Smooth muscle cell (in vitro differentiated cells): ENCODE results near the gene CHST9. TPM values are rescaled to one million over a fixed set of nuclear protein-coding genes. Genes with fewer than 3 reads are reported as not detected.
"Not testable (repeated sequence)": the region's sequence is repeated elsewhere in the genome, so short reads cannot be mapped to it uniquely, and the experiment has no call there.

Source experiments
- DNase-seq: peaks from one replicate; lab custom pipeline; 2025; ENCODE audit not compliant: unreplicated experiment; lab: John Stamatoyannopoulos, UW
- H2AFZ ChIP-seq: fragments of 200-600 bp; sonication (generic); 2 replicates; pipeline ENCODE4 v1.6.0; 2016; ENCODE audit warnings: antibody characterized with exemption, low read depth, mild to moderate bottlenecking
- H3F3A ChIP-seq: fragments of 200-600 bp; sonication (generic); 2 replicates; pipeline ENCODE4 v1.6.0; 2017; ENCODE audit warnings: antibody characterized with exemption, low read depth
- H3K27ac ChIP-seq: fragments of 200-600 bp; sonication (generic); 2 replicates; pipeline ENCODE4 v1.5.1; 2016; ENCODE audit warnings: low read depth, mild to moderate bottlenecking
- H3K27me3 ChIP-seq: fragments of 200-600 bp; sonication (generic); 2 replicates; pipeline ENCODE4 v1.6.1; 2016; ENCODE audit warnings: low read depth, mild to moderate bottlenecking
- H3K36me3 ChIP-seq: fragments of 200-600 bp; sonication (generic); 2 replicates; pipeline ENCODE4 v1.5.1; 2016; ENCODE audit warnings: low read depth
- H3K4me1 ChIP-seq: fragments of 200-600 bp; sonication (generic); 2 replicates; pipeline ENCODE4 v1.5.1; 2016; ENCODE audit warnings: low read depth
- H3K4me2 ChIP-seq: fragments of 200-600 bp; sonication (generic); 2 replicates; pipeline ENCODE4 v1.6.0; 2016; ENCODE audit warnings: mild to moderate bottlenecking
- H3K4me3 ChIP-seq: fragments of 200-600 bp; sonication (generic); 2 replicates; pipeline ENCODE4 v1.5.1; 2016; ENCODE audit warnings: mild to moderate bottlenecking
- H3K79me2 ChIP-seq: fragments of 200-600 bp; sonication (generic); 2 replicates; pipeline ENCODE4 v1.6.0; 2016; ENCODE audit warnings: low read depth, mild to moderate bottlenecking
- H3K9ac ChIP-seq: fragments of 200-600 bp; sonication (generic); 2 replicates; pipeline ENCODE4 v1.6.0; 2016; ENCODE audit warnings: low read depth
- H3K9me3 ChIP-seq: fragments of 200-600 bp; sonication (generic); replicated peaks from 2 replicates; pipeline ENCODE4 v1.5.1; 2016; ENCODE audit warnings: low read depth
- H4K20me1 ChIP-seq: fragments of 200-600 bp; sonication (generic); 2 replicates; pipeline ENCODE4 v1.6.0; 2016; ENCODE audit warnings: low read depth
- CTCF ChIP-seq: fragments of 200-600 bp; sonication (generic); IDR thresholded peaks from 2 replicates; pipeline ENCODE4 v1.5.1; 2017; ENCODE audit warnings: borderline replicate concordance, mild to moderate bottlenecking, antibody characterized with exemption; ENCODE audit not compliant: insufficient read depth, poor library complexity, severe bottlenecking
- WGBS: methylation state at CpG from one replicate; pipeline ENCODE4 v1.1.7; 2016; ENCODE audit warnings: low lambda C conversion rate; 5-methylcytosine and 5-hydroxymethylcytosine counted together
- polyA plus RNA-seq: library from polyadenylated mRNA; unstranded; fragments of >200 nt; fragmentation: Nextera tagmentation; extraction: Ambion mirVana; gene quantifications from 2 replicates; pipeline ENCODE4 v1.2.1, GENCODE V29; 2016
- total RNA-seq: library from RNA; depleted of rRNA; stranded (reverse); fragments of >200 nt; gene quantifications from 2 replicates; pipeline ENCODE4 v1.2.3, GENCODE V29; 2014

Gene CHST9
- total and polyA plus RNA-seq, 2 experiments from 2014 or later: not detected

- TF ChIP-seq CTCF: no peak
- Histone ChIP-seq H4K20me1 (no peaks in the 10 kb centered on the region), H3K27ac (no peak overlapping the region), H2AFZ (no peak overlapping the region), H3K4me3 (no peak overlapping the region), H3K9me3 (no peaks in the 10 kb centered on the region), H3K4me2 (no peak overlapping the region), H3K27me3 (no peaks in the 10 kb centered on the region), H3K79me2 (no peaks in the 10 kb centered on the region), H3F3A (no peaks in the 10 kb centered on the region), H3K4me1 (no peaks in the 10 kb centered on the region), H3K36me3 (no peaks in the 10 kb centered on the region), H3K9ac (no peak overlapping the region)
- DNase-seq: no peak
- 90% methylated on average over 3 of the region's 3 CpGs for WGBS
These were observed 20.2 kb downstream of the CHST9 start for GRCh38 chr18:27164905-27165304.

DNA sequence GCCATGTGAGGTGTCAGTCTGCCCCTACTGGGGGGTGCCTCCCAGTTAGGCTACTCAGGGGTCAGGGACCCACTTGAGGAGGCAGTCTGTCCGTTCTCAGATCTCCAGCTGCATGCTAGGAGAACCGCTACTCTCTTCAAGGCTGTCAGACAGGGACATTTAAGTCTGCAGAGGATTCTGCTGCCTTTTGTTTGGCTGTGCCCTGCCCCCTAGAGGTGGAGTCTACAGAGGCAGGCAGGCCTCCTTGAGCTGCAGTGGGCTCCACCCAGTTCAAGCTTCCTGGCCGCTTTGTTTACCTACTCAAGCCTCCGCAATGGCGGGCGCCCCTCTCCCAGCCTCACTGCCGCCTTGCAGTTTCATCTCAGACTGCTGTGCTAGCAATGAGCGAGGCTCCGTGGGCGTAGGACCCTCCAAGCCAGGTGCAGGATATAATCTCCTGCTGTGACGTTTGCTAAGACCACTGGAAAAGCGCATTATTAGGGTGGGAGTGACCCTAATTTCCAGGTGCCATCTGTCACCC, 21.9 kb downstream of the CHST9 start:
- not testable (repeated sequence) for H3K4me3 ChIP-seq, H3K9ac ChIP-seq, H3K79me2 ChIP-seq, H3F3A ChIP-seq, H3K27ac ChIP-seq, H3K4me2 ChIP-seq, H3K9me3 ChIP-seq, H3K4me1 ChIP-seq, H4K20me1 ChIP-seq, H3K27me3 ChIP-seq, H2AFZ ChIP-seq, DNase-seq, H3K36me3 ChIP-seq
- WGBS: 90% methylated on average over 12 of the region's 12 CpGs

- H4K20me1 ChIP-seq, H3K4me3 ChIP-seq, H3K27ac ChIP-seq, DNase-seq, H3K4me1 ChIP-seq, H3K9me3 ChIP-seq, H3K36me3 ChIP-seq, H3K4me2 ChIP-seq, H3K9ac ChIP-seq, H3F3A ChIP-seq, H2AFZ ChIP-seq, H3K27me3 ChIP-seq, H3K79me2 ChIP-seq: not testable (repeated sequence)
- WGBS: 56% methylated on average over 5 of the region's 5 CpGs
These were observed 35.9 kb downstream of the CHST9 start for GRCh38 chr18:27149240-27149639.

DNA sequence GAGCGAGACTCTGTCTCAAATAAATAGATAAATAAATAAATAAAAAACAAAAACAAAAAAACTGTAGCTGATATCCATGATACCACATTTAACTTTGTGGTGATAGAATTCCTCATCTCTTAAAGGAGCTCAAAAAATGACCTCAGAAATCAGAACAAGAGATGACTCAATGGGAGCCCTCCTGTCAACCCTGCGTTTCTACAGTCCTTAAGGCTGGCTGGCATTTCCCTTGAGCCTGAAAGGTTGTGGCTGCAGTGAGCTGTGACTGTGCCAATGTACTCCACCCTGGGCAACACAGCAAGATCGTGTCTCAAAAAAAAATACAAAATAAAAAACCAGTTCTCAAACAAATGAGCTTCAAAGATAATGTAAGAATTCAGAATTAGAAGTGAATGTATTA, 40.4 kb downstream of the CHST9 start:
- H3F3A ChIP-seq: no peaks in the 10 kb centered on the region
- no peaks in the 10 kb centered on the region for H3K79me2 ChIP-seq
- no peaks in the 10 kb centered on the region for H3K9me3 ChIP-seq
- no peak for DNase-seq
- no peak overlapping the region for H2AFZ ChIP-seq
- no peak overlapping the region for H3K9ac ChIP-seq
- H4K20me1 ChIP-seq: no peaks in the 10 kb centered on the region
- no peaks in the 10 kb centered on the region for H3K4me1 ChIP-seq
- H3K36me3 ChIP-seq: no peaks in the 10 kb centered on the region
- H3K27ac ChIP-seq: no peak overlapping the region
- WGBS: 89% methylated on average over 3 of the region's 3 CpGs
- H3K27me3 ChIP-seq: no peaks in the 10 kb centered on the region
- H3K4me3 ChIP-seq: no peak overlapping the region
- no peak overlapping the region for H3K4me2 ChIP-seq
- no peak for TF ChIP-seq CTCF
